HCT116 (cell line): ENCODE measurements around the gene IL15. TPM values are rescaled to one million over a fixed set of nuclear protein-coding genes. Genes with fewer than 3 reads are reported as not detected.

ENCODE experiments used
- ATAC-seq: fragments of 200-7000 bp; cut with Tn5 transposase; 2 replicates; pipeline ENCODE4 v1.9.1; 2020; ENCODE audit warnings: mild to moderate bottlenecking, moderate library complexity
- BruUV-seq: library from RNA; stranded (reverse); fragments of 400-500 nt; replicated peaks from 2 replicates; lab custom pipeline; 2021; lab: Mats Ljungman, UMichigan
- CTCF ChIA-PET: fragments of 300-600 bp; sonication (Branson Sonifier 250); formaldehyde crosslinking; loops from one replicate; lab custom pipeline; 2021; ENCODE audit warnings: antibody characterized with exemption; lab: Charles Lee
- POLR2A ChIA-PET: fragments of 300-600, 350-600 bp; sonication (Branson Sonifier 250); formaldehyde crosslinking; loops from one replicate; lab custom pipeline; 2021; ENCODE audit warnings: antibody characterized with exemption; lab: Charles Lee
- RAD21 ChIA-PET, 2 experiments: fragments of 300-600 bp; sonication (Branson Sonifier 250); formaldehyde crosslinking; loops; one replicate each; lab custom pipeline; 2023; ENCODE audit warnings: low total read pairs in 2 of 2; ENCODE audit not compliant: uncharacterized antibody in 2 of 2, unreplicated experiment in 2 of 2, low non-redundant PET in 1 of 2; lab: Charles Lee
- DNase-seq: peaks from one replicate; pipeline ENCODE4 v3.0.0-alpha.2; 2010; ENCODE audit warnings: low read depth, low spot score
- H2AFZ ChIP-seq: fragments of 200-600 bp; shearing (Covaris generic), sonication (generic); 2 replicates; pipeline ENCODE4 v1.6.1; 2017; ENCODE audit warnings: low read depth, mixed run types, mixed read lengths, antibody characterized with exemption, low read length; ENCODE audit not compliant: poor library complexity, severe bottlenecking
- H3K27ac ChIP-seq: 2 replicates; pipeline ENCODE4 v1.5.1; 2012; ENCODE audit warnings: low read depth, low read length
- H3K27me3 ChIP-seq: fragments of 200-600 bp; sonication (generic); 2 replicates; pipeline ENCODE4 v1.6.1; 2016; ENCODE audit warnings: mixed run types, low read length, mixed read lengths; ENCODE audit not compliant: insufficient read depth
- H3K36me3 ChIP-seq, 2 experiments: fragments of 200-500 bp in 1 of 2; fragments of 200-600 bp in 1 of 2; sonication (Bioruptor generic) in 1 of 2; sonication (generic) in 1 of 2; 2 replicates each; pipeline versions ENCODE4 v1.5.1 to v1.6.1; 2014 to 2016; ENCODE audit warnings: low read length in 2 of 2, inconsistent platforms in 1 of 2, mixed read lengths in 1 of 2, mixed run types in 1 of 2; ENCODE audit not compliant: insufficient read depth in 2 of 2, control insufficient read depth in 1 of 2
- H3K4me1 ChIP-seq, 2 experiments: fragments of 200-600 bp in 1 of 2; sonication (generic) in 1 of 2; 2 replicates each; pipeline versions ENCODE4 v1.5.1 to v1.6.1; 2012 to 2017; ENCODE audit warnings: low read length in 2 of 2, inconsistent platforms in 1 of 2, mild to moderate bottlenecking in 1 of 2, mixed read lengths in 1 of 2, mixed run types in 1 of 2, moderate library complexity in 1 of 2; ENCODE audit not compliant: insufficient read depth in 2 of 2, control insufficient read depth in 1 of 2
- H3K4me2 ChIP-seq: fragments of 200-600 bp; sonication (generic); 2 replicates; pipeline ENCODE4 v1.6.1; 2017; ENCODE audit warnings: mixed run types, low read length, mixed read lengths
- H3K4me3 ChIP-seq, 2 experiments: fragments of 200-600 bp in 1 of 2; sonication (generic) in 1 of 2; replicated peaks in 1 of 2; 2 replicates each; pipeline ENCODE4 v1.5.1; 2011 to 2016; ENCODE audit warnings: low read length in 2 of 2, control low read depth in 1 of 2, low read depth in 1 of 2, mild to moderate bottlenecking in 1 of 2, mixed read lengths in 1 of 2, mixed run types in 1 of 2
- H3K79me2 ChIP-seq: fragments of 200-600 bp; sonication (generic); 2 replicates; pipeline ENCODE4 v1.6.1; 2017; ENCODE audit warnings: mild to moderate bottlenecking, mixed run types, low read length, moderate library complexity, mixed read lengths; ENCODE audit not compliant: insufficient read depth
- H3K9ac ChIP-seq: fragments of 200-600 bp; sonication (generic); 2 replicates; pipeline ENCODE4 v1.6.1; 2016; ENCODE audit warnings: low read length, mixed read lengths
- H3K9me2 ChIP-seq: fragments of 200-600 bp; sonication (generic), shearing (Covaris generic); 2 replicates; pipeline ENCODE4 v1.6.1; 2017; ENCODE audit warnings: mixed run types, mild to moderate bottlenecking, moderate library complexity; ENCODE audit not compliant: insufficient read depth
- H3K9me3 ChIP-seq, 2 experiments: fragments of 200-500 bp in 1 of 2; fragments of 200-600 bp in 1 of 2; sonication (Bioruptor generic) in 1 of 2; sonication (generic) in 1 of 2; 2 replicates each; pipeline ENCODE4 v1.6.1; 2014 to 2017; ENCODE audit warnings: low read length in 2 of 2, mixed read lengths in 2 of 2, inconsistent platforms in 1 of 2, low read depth in 1 of 2, mild to moderate bottlenecking in 1 of 2, mixed run types in 1 of 2, moderate library complexity in 1 of 2; ENCODE audit not compliant: control insufficient read depth in 1 of 2, insufficient read depth in 1 of 2
- H4K20me1 ChIP-seq: fragments of 200-600 bp; sonication (generic), shearing (Covaris generic); 2 replicates; pipeline ENCODE4 v1.6.1; 2017; ENCODE audit warnings: mixed run types, mild to moderate bottlenecking, moderate library complexity; ENCODE audit not compliant: insufficient read depth
- CBX3 ChIP-seq: IDR thresholded peaks from 2 replicates; pipeline ENCODE4 v1.6.1; 2012; ENCODE audit warnings: low read depth
- EGR1 ChIP-seq: IDR thresholded peaks from 2 replicates; pipeline ENCODE4 v1.6.1; 2012; ENCODE audit warnings: low read depth
- ELF1 ChIP-seq: IDR thresholded peaks from 2 replicates; pipeline ENCODE4 v1.6.1; 2012; ENCODE audit warnings: low read depth, borderline replicate concordance
- FOSL1 ChIP-seq: IDR thresholded peaks from 2 replicates; pipeline ENCODE4 v1.6.1; 2012; ENCODE audit warnings: low read depth
- JUND ChIP-seq: IDR thresholded peaks from 2 replicates; pipeline ENCODE4 v1.6.1; 2012
- RAD21 ChIP-seq: IDR thresholded peaks from 2 replicates; pipeline ENCODE4 v1.6.1; 2012; ENCODE audit warnings: low read depth, mild to moderate bottlenecking
- SIN3A ChIP-seq: IDR thresholded peaks from 2 replicates; pipeline ENCODE4 v1.6.1; 2012; ENCODE audit warnings: low read depth
- SP1 ChIP-seq: IDR thresholded peaks from 2 replicates; pipeline ENCODE4 v1.6.1; 2012; ENCODE audit warnings: low read depth
- TCF7L2 ChIP-seq: IDR thresholded peaks from 2 replicates; pipeline ENCODE4 v1.7.0; 2011; ENCODE audit warnings: borderline replicate concordance, inconsistent platforms; ENCODE audit not compliant: insufficient read depth, insufficient read length; ENCODE audit errors: extremely low read depth
- ZFX ChIP-seq: fragments of 450-650 bp; IDR thresholded peaks from 2 replicates; pipeline ENCODE4 v1.6.1; 2017
- intact Hi-C: fragments of 100-400 bp; cut with micrococcal nuclease; formaldehyde crosslinking; loops from 2 replicates; pipeline ENCODE4 v1.10.0; 2022
- total RNA-seq: library from RNA; stranded (reverse); gene quantifications from one replicate; pipeline ENCODE4 v1.2.1, GENCODE V29; 2021; ENCODE audit not compliant: unreplicated experiment
- TF ChIP-seq, protein P1 (sequence below): IDR thresholded peaks from 2 replicates; pipeline ENCODE4 v1.6.1; 2012
- TF ChIP-seq, protein P2 (sequence below), 3 experiments: fragments of 200-600 bp in 1 of 3; sonication (generic) in 1 of 3; IDR thresholded peaks in 2 of 3; conservative IDR thresholded peaks in 1 of 3; 2 replicates each; pipeline ENCODE4 v1.5.1; 2012 to 2017; ENCODE audit warnings: low read depth in 2 of 3, low read length in 2 of 3, antibody characterized with exemption in 1 of 3, borderline replicate concordance in 1 of 3, control low read depth in 1 of 3, mild to moderate bottlenecking in 1 of 3, mixed read lengths in 1 of 3, mixed run types in 1 of 3, moderate library complexity in 1 of 3; ENCODE audit not compliant: insufficient read depth in 1 of 3

Gene IL15
- total RNA-seq, 1 experiment from 2014 or later, result 1.2 TPM

GRCh38 chr4:141642711-141643110, 6.3 kb downstream of the IL15 start:
- no peak overlapping the region for H3K9ac ChIP-seq
- BruUV-seq, result no TSS peak
- ChIA-PET POLR2A (no interaction called here), CTCF (interaction anchor here (3.1 kb wide), 1 partner anchor 12 kb away, joined by 12 read pairs; no protein-coding TSS in a partner anchor), RAD21 (no interaction called here)
- H3K4me3 ChIP-seq, result no peak overlapping the region
- ATAC-seq, result no peak
- H3K4me1 ChIP-seq, result peaks cover 0 to 19% of the 10 kb centered on the region in 2 experiments; a peak in 3 of 4 replicates
- no peaks in the 10 kb centered on the region for H3K79me2 ChIP-seq
- no peaks in the 10 kb centered on the region for H3K27me3 ChIP-seq
- H4K20me1 ChIP-seq, result no peaks in the 10 kb centered on the region
- H3K27ac ChIP-seq, result no peak overlapping the region
- DNase-seq, result no peak
- no peak overlapping the region for H2AFZ ChIP-seq
- no peak overlapping the region for H3K4me2 ChIP-seq
- H3K9me2 ChIP-seq, result no peaks in the 10 kb centered on the region
- no peak for TF ChIP-seq RAD21
- no peak for TF ChIP-seq ELF1
- TF ChIP-seq ZFX, result no peak
- no peak for TF ChIP-seq TCF7L2
- TF ChIP-seq, protein P1, sequence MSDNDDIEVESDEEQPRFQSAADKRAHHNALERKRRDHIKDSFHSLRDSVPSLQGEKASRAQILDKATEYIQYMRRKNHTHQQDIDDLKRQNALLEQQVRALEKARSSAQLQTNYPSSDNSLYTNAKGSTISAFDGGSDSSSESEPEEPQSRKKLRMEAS, result 0 out of 2 replicates have a peak, but pooled peaks have one; percentile 32
- no peak for TF ChIP-seq SIN3A
- no peaks in the 10 kb centered on the region for H3K9me3 ChIP-seq
- no peaks in the 10 kb centered on the region for H3K36me3 ChIP-seq
- intact Hi-C loops, result no loop called here

- H3K79me2 ChIP-seq, result no peaks in the 10 kb centered on the region
- H4K20me1 ChIP-seq, result no peaks in the 10 kb centered on the region
- CTCF ChIA-PET, result interaction anchor here (3.1 kb wide), 1 partner anchor 11 kb away, joined by 12 read pairs; no protein-coding TSS in a partner anchor
- TF ChIP-seq SP1 (peak; percentile 41; the same call in 1 of the 2 replicates), EGR1 (no peak), JUND (peak; percentile 50), CBX3 (peak; percentile 21; the same call in 1 of the 2 replicates), FOSL1 (peak; percentile 75)
- TF ChIP-seq, protein P2, sequence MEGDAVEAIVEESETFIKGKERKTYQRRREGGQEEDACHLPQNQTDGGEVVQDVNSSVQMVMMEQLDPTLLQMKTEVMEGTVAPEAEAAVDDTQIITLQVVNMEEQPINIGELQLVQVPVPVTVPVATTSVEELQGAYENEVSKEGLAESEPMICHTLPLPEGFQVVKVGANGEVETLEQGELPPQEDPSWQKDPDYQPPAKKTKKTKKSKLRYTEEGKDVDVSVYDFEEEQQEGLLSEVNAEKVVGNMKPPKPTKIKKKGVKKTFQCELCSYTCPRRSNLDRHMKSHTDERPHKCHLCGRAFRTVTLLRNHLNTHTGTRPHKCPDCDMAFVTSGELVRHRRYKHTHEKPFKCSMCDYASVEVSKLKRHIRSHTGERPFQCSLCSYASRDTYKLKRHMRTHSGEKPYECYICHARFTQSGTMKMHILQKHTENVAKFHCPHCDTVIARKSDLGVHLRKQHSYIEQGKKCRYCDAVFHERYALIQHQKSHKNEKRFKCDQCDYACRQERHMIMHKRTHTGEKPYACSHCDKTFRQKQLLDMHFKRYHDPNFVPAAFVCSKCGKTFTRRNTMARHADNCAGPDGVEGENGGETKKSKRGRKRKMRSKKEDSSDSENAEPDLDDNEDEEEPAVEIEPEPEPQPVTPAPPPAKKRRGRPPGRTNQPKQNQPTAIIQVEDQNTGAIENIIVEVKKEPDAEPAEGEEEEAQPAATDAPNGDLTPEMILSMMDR (IDR thresholded peaks at IDR 0.05 in 2 of 3, conservative IDR thresholded peaks at IDR 0.05 in 1 of 3; ENCODE audit: borderline replicate concordance in 1 of 3, insufficient read depth in 1 of 3, low read depth in 2 of 3, low read length in 2 of 3), result no peak
- POLR2A ChIA-PET, result no interaction called here
- no peaks in the 10 kb centered on the region for H3K9me2 ChIP-seq
- DNase-seq, result peak; percentile 23
- no peaks in the 10 kb centered on the region for H3K27me3 ChIP-seq
- RAD21 ChIA-PET, result no interaction called here
- intact Hi-C loops, result no loop called here
- peak; percentile 78 for ATAC-seq
- H3K36me3 ChIP-seq, result no peaks in the 10 kb centered on the region
- H3K9me3 ChIP-seq, result no peaks in the 10 kb centered on the region
- H3K27ac ChIP-seq, result no peak overlapping the region
- BruUV-seq, result no TSS peak
- peak overlapping the region; percentile 51 for H3K4me2 ChIP-seq
- H3K4me3 ChIP-seq, result no peak overlapping the region
- peaks cover 0 to 19% of the 10 kb centered on the region in 2 experiments; a peak in 2 of 4 replicates for H3K4me1 ChIP-seq
- 0 out of 2 replicates have a peak overlapping the region, but pooled peaks have one; percentile 2 for H3K9ac ChIP-seq
- H2AFZ ChIP-seq, result no peak overlapping the region
These were observed 7.2 kb downstream of the IL15 start for GRCh38 chr4:141643557-141643956.
